Mammary epithelial cell (primary cell): Measurements from ENCODE around the gene SNAP47.

ENCODE experiments used
- EZH2 ChIP-seq: IDR thresholded peaks from 2 replicates; pipeline ENCODE4 v1.6.1; 2012; ENCODE audit warnings: low read length, inconsistent platforms, borderline replicate concordance
- TF ChIP-seq, protein P1 (sequence below), 2 donors: IDR thresholded peaks in 1 of 2; conservative IDR thresholded peaks in 1 of 2; 2 replicates each; pipeline ENCODE4 v1.5.1; 2011 to 2012; ENCODE audit warnings: inconsistent platforms in 2 of 2, low read length in 2 of 2, mild to moderate bottlenecking in 2 of 2, control low read depth in 1 of 2, low read depth in 1 of 2; ENCODE audit not compliant: insufficient read depth in 1 of 2; ENCODE audit errors: extremely low read depth in 1 of 2

DNA sequence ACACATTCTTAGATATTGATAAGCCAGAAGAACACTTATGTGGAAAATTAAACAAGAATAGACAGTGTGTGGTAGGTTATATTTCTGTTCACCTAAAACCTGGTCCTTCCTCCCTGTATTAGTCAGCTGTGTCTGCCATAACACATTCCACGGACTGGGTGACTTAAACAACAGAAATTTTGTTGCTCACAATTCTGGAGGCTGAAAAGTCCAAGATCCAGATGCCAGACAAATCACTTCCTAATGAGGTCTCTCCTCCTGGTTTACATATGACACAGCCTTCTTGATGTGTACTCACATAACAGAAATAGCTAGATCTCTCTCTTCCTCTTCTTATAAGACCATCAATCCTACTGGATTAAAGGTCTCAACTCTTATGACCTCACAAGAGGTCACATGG lies 25.8 kb upstream of the SNAP47 start:
- TF ChIP-seq, protein P1, sequence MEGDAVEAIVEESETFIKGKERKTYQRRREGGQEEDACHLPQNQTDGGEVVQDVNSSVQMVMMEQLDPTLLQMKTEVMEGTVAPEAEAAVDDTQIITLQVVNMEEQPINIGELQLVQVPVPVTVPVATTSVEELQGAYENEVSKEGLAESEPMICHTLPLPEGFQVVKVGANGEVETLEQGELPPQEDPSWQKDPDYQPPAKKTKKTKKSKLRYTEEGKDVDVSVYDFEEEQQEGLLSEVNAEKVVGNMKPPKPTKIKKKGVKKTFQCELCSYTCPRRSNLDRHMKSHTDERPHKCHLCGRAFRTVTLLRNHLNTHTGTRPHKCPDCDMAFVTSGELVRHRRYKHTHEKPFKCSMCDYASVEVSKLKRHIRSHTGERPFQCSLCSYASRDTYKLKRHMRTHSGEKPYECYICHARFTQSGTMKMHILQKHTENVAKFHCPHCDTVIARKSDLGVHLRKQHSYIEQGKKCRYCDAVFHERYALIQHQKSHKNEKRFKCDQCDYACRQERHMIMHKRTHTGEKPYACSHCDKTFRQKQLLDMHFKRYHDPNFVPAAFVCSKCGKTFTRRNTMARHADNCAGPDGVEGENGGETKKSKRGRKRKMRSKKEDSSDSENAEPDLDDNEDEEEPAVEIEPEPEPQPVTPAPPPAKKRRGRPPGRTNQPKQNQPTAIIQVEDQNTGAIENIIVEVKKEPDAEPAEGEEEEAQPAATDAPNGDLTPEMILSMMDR (conservative IDR thresholded peaks at IDR 0.05 in 1 of 2, IDR thresholded peaks at IDR 0.05 in 1 of 2; ENCODE audit: extremely low read depth in 1 of 2, insufficient read depth in 1 of 2, low read depth in 1 of 2, low read length in 2 of 2) = no peak
- no peak for TF ChIP-seq EZH2
